GM19023 (cell line): ENCODE results near the gene SLC25A24.

Experiments
- ATAC-seq: cut with Tn5 transposase; IDR thresholded peaks from one replicate; pipeline ENCODE4 v1.9.1; 2021; ENCODE audit warnings: mild to moderate bottlenecking, moderate library complexity; ENCODE audit not compliant: unreplicated experiment

SLC25A24 gene

GRCh38 chr1:108108119-108108518 is 92.0 kb downstream of the SLC25A24 start:
- no peak for ATAC-seq

GRCh38 chr1:108107658-108108057 is 92.5 kb downstream of the SLC25A24 start:
- no peak for ATAC-seq

- ATAC-seq: no peak
Observed at GRCh38 chr1:108106775-108107174, 93.4 kb downstream of the SLC25A24 start.

- ATAC-seq: no peak
Observed at GRCh38 chr1:108100148-108100547, 100.0 kb downstream of the SLC25A24 start.

GRCh38 chr1:108097018-108097417 is 103.1 kb downstream of the SLC25A24 start:
- ATAC-seq: no peak

DNA sequence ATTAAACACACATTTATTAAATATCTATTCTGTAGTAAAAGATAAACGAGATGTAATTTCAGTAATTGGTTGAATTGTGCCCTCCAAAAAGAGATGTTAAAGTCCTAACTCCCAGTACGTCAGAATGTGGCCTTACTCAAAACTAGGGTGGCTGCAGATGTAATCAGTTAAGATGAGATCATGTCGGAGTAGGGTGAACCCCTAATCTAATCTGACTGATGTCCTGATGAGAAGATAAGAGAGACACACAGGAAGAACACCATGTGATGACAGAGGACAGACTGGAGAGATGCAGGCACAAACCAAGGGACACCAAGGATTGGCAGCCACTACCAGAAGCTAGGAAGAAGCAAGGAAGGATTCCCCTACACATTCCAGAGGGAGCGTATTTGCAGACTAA is 104.1 kb downstream of the SLC25A24 start:
- no peak for ATAC-seq

GRCh38 chr1:108089477-108089876 is 110.7 kb downstream of the SLC25A24 start:
- ATAC-seq: no peak

DNA sequence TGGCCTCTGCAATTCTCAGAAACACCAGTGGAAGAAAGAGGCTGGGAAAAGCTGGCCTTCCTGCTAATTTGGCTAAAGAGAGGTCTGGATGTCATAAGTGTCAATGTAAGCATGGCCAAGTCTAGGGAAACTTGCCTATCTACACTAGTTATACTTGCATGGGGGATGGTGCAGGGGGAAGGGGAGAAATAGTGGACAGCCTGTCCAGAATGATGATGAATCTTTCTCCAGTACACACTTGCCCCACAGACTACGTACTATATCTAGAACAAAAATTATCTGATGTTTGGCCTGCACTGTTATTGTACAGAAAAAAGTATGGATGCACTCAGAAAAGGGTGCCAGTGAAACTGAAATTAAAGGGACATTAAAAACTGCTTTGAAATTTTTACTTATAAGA is 114.5 kb downstream of the SLC25A24 start:
- no peak for ATAC-seq

DNA sequence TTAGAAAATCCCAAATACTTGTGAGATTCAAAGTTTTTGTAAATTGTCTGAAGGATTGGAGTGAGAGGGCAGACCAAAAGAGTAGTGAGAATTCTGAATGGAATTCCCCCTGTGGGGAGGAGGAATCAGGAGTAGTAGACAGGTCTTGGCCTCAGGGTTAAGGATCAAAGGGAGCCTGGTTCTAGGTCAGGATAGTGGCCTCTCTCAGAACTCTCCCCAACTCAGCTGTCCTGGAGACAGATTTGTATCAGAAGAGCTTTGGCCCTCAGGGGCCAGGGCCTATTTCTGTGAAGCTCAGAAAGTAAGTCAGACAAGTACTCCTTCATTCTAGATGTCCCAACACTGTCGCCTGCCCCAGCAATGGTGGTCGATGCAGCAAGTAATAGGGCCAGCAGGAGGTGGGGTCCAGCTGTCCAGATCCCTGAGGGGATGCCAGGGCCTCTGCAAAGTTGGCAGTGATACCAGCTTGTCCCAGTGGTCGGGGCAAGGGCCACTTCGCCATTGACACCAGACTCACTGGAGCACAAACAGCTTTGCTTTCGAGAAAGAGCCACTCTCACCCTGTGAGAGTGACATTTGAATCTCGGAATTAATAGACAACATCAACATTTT is 115.2 kb downstream of the SLC25A24 start:
- ATAC-seq: no peak
